SJSA1 (cell line): ENCODE results near the gene CMSS1. TPM values are rescaled to one million over a fixed set of nuclear protein-coding genes. Genes with fewer than 3 reads are reported as not detected.

Source experiments
- DNase-seq, 2 experiments: peaks; one replicate each; pipeline ENCODE4 v3.0.0-alpha.2; 2015 to 2020; ENCODE audit warnings: low spot score in 2 of 2, low read depth in 1 of 2
- H3K27ac ChIP-seq: fragments of 250-450 bp; sonication (Bioruptor Pico); 2 replicates; pipeline ENCODE4 v1.5.1; 2020; ENCODE audit warnings: mild to moderate bottlenecking, moderate library complexity
- H3K27me3 ChIP-seq: fragments of 250-450 bp; sonication (Bioruptor Pico); replicated peaks from 2 replicates; pipeline ENCODE4 v1.5.1; 2020; ENCODE audit warnings: mild to moderate bottlenecking, moderate library complexity
- H3K36me3 ChIP-seq: fragments of 250-450 bp; sonication (Bioruptor Pico); 2 replicates; pipeline ENCODE4 v1.5.1; 2020; ENCODE audit warnings: mild to moderate bottlenecking
- H3K4me1 ChIP-seq: fragments of 250-450 bp; sonication (Bioruptor Pico); replicated peaks from 2 replicates; pipeline ENCODE4 v1.6.1; 2021; ENCODE audit warnings: mild to moderate bottlenecking
- H3K4me3 ChIP-seq: fragments of 250-450 bp; sonication (Bioruptor Pico); 2 replicates; pipeline ENCODE4 v1.5.1; 2020; ENCODE audit warnings: mild to moderate bottlenecking
- H3K9me3 ChIP-seq: fragments of 250-450 bp; sonication (Bioruptor Pico); replicated peaks from 2 replicates; pipeline ENCODE4 v1.5.1; 2020; ENCODE audit warnings: mild to moderate bottlenecking
- total RNA-seq: library from RNA; depleted of rRNA; stranded (reverse); fragments of >200 nt; shearing (Covaris generic); gene quantifications from 2 replicates; pipeline ENCODE4 v1.2.3, GENCODE V29; 2014

CMSS1 gene
- total RNA-seq, 1 experiment from 2014 or later, result 29.5 TPM

GRCh38 chr3:99877031-99877579 is 59.4 kb downstream of the CMSS1 start:
- H3K27ac ChIP-seq, result peak overlapping the region; percentile 98
- H3K4me3 ChIP-seq, result no peak overlapping the region
- peak in 1 of 2 experiments; percentile 29 for DNase-seq
- H3K36me3 ChIP-seq, result peaks cover 25% of the 10 kb centered on the region
- no peaks in the 10 kb centered on the region for H3K27me3 ChIP-seq
- peaks cover 35% of the 10 kb centered on the region for H3K4me1 ChIP-seq
- H3K9me3 ChIP-seq, result no peaks in the 10 kb centered on the region

- Histone ChIP-seq H3K36me3 (peaks cover 16% of the 10 kb centered on the region), H3K27ac (peak overlapping the region; percentile 98), H3K27me3 (no peaks in the 10 kb centered on the region), H3K4me1 (peaks cover 26% of the 10 kb centered on the region), H3K9me3 (no peaks in the 10 kb centered on the region), H3K4me3 (no peak overlapping the region)
- peak; percentile 54 for DNase-seq
These were observed 60.3 kb downstream of the CMSS1 start for GRCh38 chr3:99878005-99878404.

GRCh38 chr3:99879275-99879674 is 61.6 kb downstream of the CMSS1 start:
- Histone ChIP-seq H3K27ac (no peak overlapping the region), H3K4me3 (no peak overlapping the region), H3K4me1 (peaks cover 18% of the 10 kb centered on the region), H3K27me3 (no peaks in the 10 kb centered on the region), H3K9me3 (no peaks in the 10 kb centered on the region), H3K36me3 (peaks cover 5% of the 10 kb centered on the region; the same call in 1 of the 2 replicates)
- DNase-seq, result no peak

GRCh38 chr3:99881121-99881524 is 63.5 kb downstream of the CMSS1 start:
- Histone ChIP-seq H3K4me3 (no peak overlapping the region), H3K36me3 (0 out of 2 replicates have a peak, but pooled peaks cover under 1% of the 10 kb centered on the region), H3K27ac (no peak overlapping the region), H3K27me3 (no peaks in the 10 kb centered on the region), H3K4me1 (peaks cover 18% of the 10 kb centered on the region), H3K9me3 (no peaks in the 10 kb centered on the region)
- DNase-seq, result no peak

GRCh38 chr3:99882436-99883137 is 64.9 kb downstream of the CMSS1 start:
- no peak for DNase-seq
- H3K27me3 ChIP-seq, result no peaks in the 10 kb centered on the region
- no peaks in the 10 kb centered on the region for H3K9me3 ChIP-seq
- no peak overlapping the region for H3K4me3 ChIP-seq
- no peaks in the 10 kb centered on the region for H3K36me3 ChIP-seq
- peaks cover 7% of the 10 kb centered on the region for H3K4me1 ChIP-seq
- H3K27ac ChIP-seq, result no peak overlapping the region

- no peaks in the 10 kb centered on the region for H3K9me3 ChIP-seq
- no peak overlapping the region for H3K27ac ChIP-seq
- DNase-seq, result no peak
- H3K27me3 ChIP-seq, result no peaks in the 10 kb centered on the region
- H3K36me3 ChIP-seq, result no peaks in the 10 kb centered on the region
- peaks cover 2% of the 10 kb centered on the region for H3K4me1 ChIP-seq
- H3K4me3 ChIP-seq, result no peak overlapping the region
These were observed 65.4 kb downstream of the CMSS1 start for GRCh38 chr3:99883138-99883461.

- DNase-seq, result no peak
- Histone ChIP-seq H3K27ac (no peak overlapping the region), H3K4me1 (no peaks in the 10 kb centered on the region), H3K36me3 (no peaks in the 10 kb centered on the region), H3K4me3 (no peak overlapping the region), H3K27me3 (no peaks in the 10 kb centered on the region), H3K9me3 (no peaks in the 10 kb centered on the region)
These were observed 66.0 kb downstream of the CMSS1 start for GRCh38 chr3:99883693-99884092.

- H3K27me3 ChIP-seq, result no peaks in the 10 kb centered on the region
- H3K9me3 ChIP-seq, result no peaks in the 10 kb centered on the region
- no peak overlapping the region for H3K4me3 ChIP-seq
- no peak overlapping the region for H3K27ac ChIP-seq
- no peak for DNase-seq
- no peaks in the 10 kb centered on the region for H3K36me3 ChIP-seq
- H3K4me1 ChIP-seq, result no peaks in the 10 kb centered on the region
These were observed 66.8 kb downstream of the CMSS1 start for GRCh38 chr3:99884484-99884883.

- Histone ChIP-seq H3K9me3 (no peaks in the 10 kb centered on the region), H3K4me1 (no peaks in the 10 kb centered on the region), H3K4me3 (no peak overlapping the region), H3K27me3 (no peaks in the 10 kb centered on the region), H3K36me3 (no peaks in the 10 kb centered on the region), H3K27ac (no peak overlapping the region)
- no peak for DNase-seq
These were observed 67.4 kb downstream of the CMSS1 start for GRCh38 chr3:99885085-99885484.

GRCh38 chr3:99885851-99886250 is 68.2 kb downstream of the CMSS1 start:
- no peak for DNase-seq
- Histone ChIP-seq H3K4me1 (no peaks in the 10 kb centered on the region; the same call in 1 of the 2 replicates), H3K27ac (no peak overlapping the region), H3K36me3 (no peaks in the 10 kb centered on the region), H3K9me3 (no peaks in the 10 kb centered on the region), H3K4me3 (no peak overlapping the region), H3K27me3 (no peaks in the 10 kb centered on the region)

GRCh38 chr3:99891610-99892285 is 74.1 kb downstream of the CMSS1 start:
- Histone ChIP-seq H3K36me3 (no peaks in the 10 kb centered on the region), H3K27me3 (no peaks in the 10 kb centered on the region), H3K9me3 (no peaks in the 10 kb centered on the region), H3K4me3 (no peak overlapping the region), H3K27ac (peak overlapping the region; percentile 85), H3K4me1 (peaks cover 40% of the 10 kb centered on the region)
- DNase-seq, result no peak

- Histone ChIP-seq H3K4me1 (peaks cover 46% of the 10 kb centered on the region), H3K27me3 (no peaks in the 10 kb centered on the region), H3K9me3 (no peaks in the 10 kb centered on the region), H3K27ac (peak overlapping the region; percentile 85; the same call in 1 of the 2 replicates), H3K36me3 (no peaks in the 10 kb centered on the region), H3K4me3 (no peak overlapping the region)
- DNase-seq, result no peak
These were observed 74.7 kb downstream of the CMSS1 start for GRCh38 chr3:99892332-99892731.

GRCh38 chr3:99895131-99895696 is 77.6 kb downstream of the CMSS1 start:
- H3K36me3 ChIP-seq, result no peaks in the 10 kb centered on the region
- H3K27ac ChIP-seq, result peak overlapping the region; percentile 99
- no peak for DNase-seq
- no peaks in the 10 kb centered on the region for H3K27me3 ChIP-seq
- H3K9me3 ChIP-seq, result no peaks in the 10 kb centered on the region
- no peak overlapping the region for H3K4me3 ChIP-seq
- H3K4me1 ChIP-seq, result peaks cover 50% of the 10 kb centered on the region
